Nucleus accumbens (tissue), 56 donors: Measurements from ENCODE around the gene VRK1.
A peak's percentile ranks its signal among the peaks of the same experiment; 100 is the strongest.

Experiments used
- DNase-seq, 56 donors: peaks; one replicate each; lab custom pipeline; 2025; lab: John Stamatoyannopoulos, UW

The VRK1 gene

DNA sequence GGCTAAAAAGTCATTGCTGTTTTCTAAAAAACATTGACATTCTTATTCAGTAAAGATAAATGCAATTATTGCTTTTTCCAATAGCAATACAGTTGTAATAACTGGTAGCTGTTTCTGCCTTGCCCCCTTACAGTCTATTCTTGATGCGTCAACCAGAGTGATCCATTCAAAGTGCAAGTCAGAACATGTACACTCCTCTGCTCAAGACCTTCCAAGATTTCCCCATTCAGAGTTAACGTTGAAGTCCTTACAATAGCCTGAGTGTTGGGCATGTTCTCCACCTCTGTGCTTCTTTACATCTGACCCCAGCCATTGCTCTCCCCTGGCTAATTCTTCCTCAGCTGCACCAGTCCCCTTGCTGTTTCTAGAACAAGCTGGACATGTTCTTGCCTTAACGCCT, 24.3 kb downstream of the VRK1 start:
- DNase-seq: no peak

DNA sequence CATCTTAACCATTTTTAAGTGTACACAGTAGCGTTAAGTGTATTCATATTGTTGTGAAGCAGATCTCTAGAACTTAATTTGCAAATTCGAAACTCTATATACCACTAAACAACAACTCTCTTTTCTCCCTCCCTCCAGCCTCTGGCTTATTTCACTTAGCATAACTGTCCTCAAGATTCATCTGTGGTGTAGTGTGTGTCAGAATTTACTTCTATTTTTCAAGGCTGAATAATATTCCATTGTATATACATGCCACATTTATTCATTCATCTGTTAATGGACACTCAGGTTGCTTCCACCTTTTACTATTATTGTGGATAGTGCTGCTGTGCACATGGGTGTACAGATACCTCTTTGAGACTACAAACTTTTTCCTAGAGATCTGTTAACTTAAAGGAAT, 26.5 kb downstream of the VRK1 start:
- no peak for DNase-seq

DNA sequence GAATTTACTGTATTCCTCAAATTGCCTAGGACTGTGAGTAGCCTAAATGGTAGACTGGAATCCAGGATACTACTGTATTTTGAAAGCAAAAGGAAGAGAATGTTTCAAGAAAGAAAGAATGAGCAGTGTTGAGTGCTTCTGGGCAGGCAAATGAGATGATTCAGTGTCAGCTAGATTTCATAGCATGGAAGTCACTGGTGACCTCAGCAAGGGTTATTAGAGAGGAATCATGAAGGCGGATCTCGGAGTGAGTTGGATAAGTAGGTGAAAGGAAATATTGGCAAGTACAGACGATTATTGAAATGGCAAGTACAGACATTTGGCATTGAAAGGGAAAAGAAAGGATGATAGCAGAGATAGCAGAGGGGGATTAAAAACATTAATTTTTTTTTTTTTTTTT, 27.1 kb downstream of the VRK1 start:
- no peak for DNase-seq

DNA sequence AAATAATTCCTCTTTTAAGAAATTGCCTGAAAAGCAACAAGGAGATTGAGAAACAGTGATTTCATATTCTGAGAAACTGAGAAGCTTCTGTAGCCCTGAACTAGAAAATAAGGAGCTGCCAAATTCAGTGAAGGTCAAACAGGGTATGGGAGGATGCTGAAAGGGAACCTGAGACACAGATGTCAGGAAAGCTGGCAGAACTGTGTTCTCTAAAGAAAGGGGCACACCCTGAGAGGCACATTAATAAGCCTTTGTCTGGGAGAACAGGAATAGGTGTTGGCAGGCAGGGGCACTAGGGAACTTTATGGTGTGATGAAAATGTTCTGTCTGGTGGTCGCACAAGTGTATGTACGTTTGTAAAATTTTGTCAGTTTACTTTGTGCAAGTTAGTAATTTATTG, 29.6 kb downstream of the VRK1 start:
- DNase-seq: no peak

DNA sequence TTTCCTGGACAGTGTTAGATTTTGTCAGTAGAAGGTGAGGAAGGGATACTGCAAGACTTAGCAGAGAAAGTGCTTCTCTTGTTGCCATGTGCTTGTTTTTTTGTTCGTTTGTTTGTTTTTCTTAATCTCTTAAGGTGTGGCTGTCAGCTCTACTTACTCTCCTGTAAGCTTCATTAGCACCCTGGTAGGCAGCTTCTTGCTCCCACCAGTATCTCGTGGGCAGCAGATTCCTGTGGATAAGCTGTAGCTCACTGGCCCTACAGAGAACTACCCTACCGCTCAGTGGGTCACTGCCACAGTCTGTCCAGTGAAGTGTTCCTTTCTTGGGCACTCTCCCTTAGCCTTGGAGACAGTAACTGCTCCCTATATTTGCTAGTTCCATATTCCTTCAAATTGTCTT, 30.1 kb downstream of the VRK1 start:
- no peak for DNase-seq

DNA sequence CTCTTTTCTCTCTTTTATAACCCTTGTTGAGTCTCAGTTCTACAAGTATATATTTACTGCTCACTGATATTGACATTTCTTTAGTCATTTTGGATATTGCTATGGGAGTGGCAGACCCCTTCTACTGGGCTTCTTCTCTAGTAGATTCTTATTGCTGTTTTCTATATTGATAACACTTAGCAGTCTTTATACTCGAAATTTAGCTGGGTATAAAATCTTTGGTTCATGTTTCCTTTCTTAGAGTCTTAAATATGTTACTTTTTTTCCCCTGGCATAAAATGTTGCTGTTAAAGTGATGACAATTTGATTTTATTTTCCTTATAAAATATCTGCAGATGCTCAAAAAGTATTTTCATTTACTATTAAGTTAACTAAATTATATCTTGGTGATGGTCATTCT, 32.6 kb downstream of the VRK1 start:
- no peak for DNase-seq

DNA sequence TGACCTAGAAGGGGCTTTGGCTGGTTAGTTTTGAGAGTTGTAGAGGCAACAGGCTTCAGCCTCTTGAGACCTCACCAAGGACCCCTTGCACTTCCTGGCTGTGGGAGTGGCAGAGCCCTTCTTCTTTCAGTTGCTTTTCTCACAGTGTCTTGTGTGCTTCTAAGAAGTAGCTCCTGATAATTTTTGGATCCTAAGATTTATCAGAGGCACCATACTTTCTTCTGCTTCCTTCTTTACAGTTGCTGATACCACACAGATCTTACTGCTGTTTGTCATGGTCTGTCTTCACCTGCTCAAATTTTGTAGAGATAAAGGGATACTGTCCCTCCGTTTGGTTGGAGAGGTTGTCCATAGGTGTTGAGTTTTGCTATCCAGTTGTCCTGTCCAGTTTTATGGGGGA, 33.8 kb downstream of the VRK1 start:
- DNase-seq: no peak

DNA sequence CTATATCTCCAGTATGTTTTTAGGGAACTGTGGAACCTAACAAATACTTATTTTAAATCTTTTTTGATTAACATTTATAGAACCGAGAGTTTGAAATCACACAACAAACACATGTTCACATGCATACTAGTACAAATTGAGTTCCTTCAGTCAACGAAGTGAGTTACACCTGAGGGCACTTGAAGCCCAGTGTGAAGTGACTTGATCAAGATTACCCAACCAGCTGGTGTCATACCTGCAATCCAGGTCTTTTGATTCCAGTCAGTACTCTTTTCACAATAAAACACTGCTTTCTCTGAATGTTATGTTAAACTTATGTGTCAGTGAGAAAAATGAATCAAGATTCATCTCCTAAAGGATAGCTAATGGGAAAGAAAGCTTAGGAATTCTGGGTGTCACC, 35.2 kb downstream of the VRK1 start:
- DNase-seq: no peak

DNA sequence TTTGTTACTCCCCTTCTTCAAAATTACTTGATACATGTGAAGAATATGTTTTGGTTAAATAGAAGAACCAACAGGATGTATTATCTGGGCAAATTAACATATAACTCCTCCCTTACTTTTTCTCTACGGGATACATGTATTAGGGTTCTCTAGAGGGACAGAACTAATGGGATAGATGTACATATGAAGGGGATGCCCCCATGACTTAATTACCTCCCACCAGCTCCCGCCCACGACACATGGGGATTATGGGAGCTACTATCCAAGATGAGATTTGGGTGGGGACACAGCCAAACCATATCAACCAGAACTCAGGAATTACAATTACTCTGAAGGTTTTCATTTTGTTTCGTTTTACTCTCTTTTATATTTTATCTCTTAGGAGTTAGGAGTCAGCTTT, 41.3 kb downstream of the VRK1 start:
- no peak for DNase-seq

DNA sequence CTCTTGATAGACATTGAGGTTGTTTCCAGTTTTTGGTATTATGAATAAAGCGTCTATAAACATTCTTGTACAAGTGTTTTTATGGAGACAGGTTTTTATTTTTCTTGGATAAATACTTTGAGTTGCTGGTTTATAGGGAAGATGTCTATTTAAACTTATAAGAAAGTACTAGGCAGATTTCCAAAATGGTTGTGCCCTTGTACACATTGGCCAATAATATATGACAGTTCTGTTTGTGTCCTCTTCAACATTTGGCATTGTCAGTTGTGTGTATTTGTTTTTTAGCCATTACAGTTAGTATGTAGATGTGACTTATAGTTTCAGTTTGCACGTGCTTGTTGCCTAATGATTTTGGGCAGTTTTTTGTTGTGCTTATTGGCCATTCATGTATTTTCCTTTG, 42.1 kb downstream of the VRK1 start:
- no peak for DNase-seq

DNA sequence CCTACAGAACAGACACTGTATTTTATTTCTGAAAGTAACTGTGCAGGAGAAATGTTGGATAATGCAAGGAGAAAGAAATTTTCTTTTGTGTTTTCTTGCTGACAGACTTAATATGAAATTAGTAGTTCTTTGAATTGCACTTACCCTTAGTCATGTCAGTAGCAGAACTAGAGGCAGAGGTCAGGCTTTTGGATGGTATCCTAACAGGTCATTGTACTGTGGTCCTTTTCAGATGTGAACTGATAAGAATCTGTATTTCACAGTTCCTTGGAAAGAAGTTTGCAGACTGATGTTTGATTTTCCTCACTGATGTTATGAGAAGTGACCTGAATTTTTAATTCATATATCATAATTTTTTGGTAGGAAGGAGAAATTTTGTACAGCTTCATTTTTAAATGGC, 46.0 kb downstream of the VRK1 start:
- no peak for DNase-seq

DNA sequence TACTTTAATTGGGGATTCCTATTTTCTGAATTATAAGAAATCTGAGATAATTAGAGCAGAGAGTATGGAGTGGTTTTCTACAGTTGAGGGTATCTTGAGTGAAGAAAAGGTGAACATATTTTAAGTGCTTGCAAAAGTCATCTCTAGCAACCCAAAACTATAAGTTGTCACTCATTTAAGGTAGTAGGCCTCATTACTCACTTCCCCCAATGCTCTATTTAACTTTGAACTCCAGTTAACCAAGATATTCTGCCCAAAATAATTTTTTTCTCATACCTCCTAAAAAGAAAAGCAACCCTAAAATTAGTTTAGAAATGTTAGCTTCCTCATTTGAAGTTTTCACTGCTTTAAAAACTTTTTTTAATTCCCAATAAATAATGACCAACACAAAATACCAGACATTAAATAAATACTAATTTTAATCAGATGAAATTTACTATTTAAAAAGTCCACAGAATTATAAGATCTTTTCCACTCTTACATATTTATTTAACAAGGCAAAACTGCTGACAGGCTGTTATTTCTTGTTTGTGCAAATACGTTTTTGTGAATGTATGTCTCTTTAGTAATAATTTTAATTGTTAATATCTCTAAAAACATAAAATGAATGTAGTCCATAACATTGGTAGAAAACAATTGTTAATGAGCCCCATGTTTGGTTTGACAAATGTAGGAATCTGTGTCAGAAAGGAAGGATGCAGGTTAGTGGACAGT, 47.8 kb downstream of the VRK1 start:
- DNase-seq: no peak

DNA sequence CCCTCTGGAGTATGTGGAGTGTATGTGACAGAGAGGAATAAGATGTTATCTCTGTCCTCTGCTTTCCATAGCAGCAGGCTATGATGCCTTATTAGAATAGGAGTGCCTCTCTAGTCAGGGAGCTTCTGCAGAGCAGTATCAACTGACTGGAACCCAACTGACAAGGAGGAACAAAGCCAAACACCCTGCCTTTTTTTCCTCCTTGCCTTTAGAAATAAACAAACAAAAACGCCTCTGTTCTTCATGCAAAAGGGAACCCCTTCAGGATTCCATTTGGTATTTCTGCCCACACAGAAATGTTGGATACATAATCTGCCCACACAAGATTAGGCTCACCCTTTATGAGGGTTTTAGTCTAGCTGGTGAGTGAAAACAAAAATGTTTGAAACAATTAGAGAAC, 50.3 kb downstream of the VRK1 start:
- no peak for DNase-seq

DNA sequence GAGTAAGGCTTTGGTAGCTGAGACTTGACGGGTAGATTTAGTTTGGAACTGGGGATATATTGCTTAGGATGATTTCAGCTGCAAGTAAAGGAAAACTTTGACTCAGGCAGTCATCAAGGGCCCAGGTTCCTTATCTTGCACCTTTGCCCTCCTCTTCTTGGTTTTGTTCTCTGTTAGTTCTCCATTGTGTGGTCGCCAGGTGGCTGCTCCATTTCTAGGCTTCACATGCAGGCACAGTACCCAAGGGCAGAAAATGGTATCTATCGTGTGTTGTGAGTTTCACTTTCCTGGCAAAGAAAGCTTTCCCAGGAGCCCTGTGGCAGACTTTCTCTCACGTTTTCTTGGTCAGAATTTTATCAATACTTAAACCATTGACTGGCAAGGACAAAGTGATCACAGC, 50.8 kb downstream of the VRK1 start:
- DNase-seq: no peak

DNA sequence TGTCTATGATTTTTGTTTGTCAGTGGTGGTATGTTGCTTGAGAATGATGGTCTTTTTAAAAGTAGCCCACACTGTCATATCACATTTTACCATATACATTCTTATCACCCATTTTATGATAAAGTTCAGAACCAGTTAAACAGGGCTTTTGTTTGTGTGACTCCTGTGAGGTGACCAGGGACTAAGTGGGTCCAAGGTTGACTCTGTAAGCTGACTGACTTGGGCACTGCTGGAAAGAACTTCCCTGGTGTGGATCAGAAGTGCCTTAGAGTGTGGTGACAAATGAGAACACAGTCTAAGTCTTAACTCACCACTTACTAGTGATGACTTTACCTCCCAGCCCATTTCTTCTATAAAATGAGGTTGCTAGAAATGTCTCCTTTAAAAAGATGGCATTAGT, 52.6 kb downstream of the VRK1 start:
- DNase-seq: no peak

DNA sequence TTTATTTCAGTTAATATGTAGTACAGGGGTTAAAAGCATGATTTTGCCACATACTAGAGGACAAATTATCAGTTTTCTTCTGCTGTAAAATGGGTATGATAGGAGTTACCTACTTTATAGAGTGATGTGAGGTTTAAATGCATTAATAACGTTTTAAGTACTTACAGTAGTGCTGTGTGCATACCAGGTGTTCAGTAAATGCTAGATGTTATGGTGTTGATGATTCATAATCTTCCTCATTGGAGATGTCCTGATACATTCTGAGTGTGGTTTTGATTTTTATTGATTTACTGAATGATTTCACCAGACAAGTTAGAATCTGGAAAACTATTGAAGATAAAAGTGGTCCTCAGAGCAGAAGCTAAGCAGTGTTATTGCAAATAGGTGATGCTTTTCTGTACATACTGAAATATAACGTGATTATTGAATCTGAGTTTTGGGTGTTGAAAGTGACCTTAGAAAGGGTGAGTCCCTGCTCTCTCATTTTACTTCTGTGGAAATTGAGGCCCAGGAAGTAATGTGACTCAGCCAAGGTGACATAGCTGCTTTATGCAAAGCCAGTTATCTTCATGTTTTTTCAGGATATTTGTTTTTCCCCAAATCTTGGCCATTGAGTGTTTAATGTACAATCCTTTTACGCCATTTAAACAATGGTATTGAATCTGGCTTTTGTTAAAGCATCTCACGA, 54.7 kb downstream of the VRK1 start:
- no peak for DNase-seq

DNA sequence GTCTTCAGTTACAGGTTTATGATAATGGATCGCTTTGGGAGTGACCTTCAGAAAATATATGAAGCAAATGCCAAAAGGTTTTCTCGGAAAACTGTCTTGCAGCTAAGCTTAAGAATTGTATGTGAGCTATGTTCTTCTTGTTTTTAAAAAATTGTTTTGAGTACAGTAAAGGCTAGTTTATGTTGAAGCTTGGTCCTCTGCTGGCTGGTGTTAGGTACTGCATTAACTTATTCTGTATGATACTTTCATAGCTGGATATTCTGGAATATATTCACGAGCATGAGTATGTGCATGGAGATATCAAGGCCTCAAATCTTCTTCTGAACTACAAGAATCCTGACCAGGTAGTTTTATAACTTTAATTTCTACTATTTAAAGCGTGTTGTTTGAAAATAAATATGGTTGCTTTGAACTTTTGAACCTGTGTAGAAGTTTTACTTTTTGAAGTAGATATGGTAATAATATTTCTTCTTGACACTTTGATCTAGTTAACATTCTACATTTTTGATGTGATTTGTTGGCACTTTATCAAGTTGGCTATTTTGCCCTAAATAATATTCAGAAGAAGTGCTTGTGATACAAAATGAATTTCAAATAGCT, 55.7 kb downstream of the VRK1 start:
- peak in 2 of 56 donors; percentile 2 for DNase-seq

DNA sequence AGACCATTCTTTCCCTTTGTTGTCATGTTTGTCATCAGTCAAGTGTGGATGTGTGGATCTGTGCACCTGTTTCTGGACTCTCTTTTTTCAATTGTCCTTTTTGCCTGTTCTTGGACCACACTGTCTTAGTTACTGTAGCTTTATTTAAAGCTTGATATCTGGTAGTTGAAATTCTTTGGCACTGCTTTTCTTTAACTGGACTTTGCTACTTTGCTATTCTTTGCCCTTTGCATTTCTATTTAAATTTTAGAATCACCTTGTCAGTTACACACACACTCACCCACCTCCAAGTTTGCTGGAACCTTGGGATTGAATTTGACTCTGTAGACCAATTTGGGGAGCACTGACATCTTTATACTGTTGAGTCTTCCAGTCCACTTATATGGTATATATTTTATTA, 61.5 kb downstream of the VRK1 start:
- DNase-seq: no peak

DNA sequence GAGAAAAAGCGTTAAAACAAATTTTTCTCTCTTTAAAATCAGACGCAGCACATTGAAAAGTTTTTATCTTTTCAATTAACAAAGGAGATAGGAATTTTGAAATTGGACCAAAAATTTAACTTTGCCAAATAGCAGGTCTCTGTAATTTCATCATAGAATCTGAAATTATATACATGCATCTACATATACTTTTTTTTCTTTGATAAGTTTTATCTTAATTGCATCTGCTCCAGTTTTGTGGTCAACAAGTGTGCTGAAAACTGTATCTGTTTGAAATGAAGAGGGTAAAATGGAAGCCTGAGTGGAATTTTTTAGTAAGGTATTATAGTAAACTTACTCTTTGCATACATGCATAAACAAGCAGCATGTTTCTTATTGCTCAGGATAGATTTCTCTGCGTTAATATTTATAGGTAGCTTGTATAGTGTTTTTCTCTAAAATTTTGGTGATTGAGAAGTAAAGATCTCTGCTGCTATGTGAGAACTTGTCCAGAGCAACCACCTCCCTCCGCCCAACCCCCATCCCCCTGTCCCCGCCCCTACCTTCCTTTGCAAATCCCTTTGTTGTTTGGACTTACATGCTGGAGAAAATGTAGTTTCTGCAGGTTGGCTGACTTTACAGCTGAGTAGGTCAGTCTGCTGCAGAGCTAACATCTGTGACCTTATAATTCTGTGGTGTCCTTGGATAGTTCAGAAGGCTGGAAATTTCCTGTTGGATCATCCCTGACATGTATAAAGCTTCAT, 64.6 kb downstream of the VRK1 start:
- DNase-seq: no peak

DNA sequence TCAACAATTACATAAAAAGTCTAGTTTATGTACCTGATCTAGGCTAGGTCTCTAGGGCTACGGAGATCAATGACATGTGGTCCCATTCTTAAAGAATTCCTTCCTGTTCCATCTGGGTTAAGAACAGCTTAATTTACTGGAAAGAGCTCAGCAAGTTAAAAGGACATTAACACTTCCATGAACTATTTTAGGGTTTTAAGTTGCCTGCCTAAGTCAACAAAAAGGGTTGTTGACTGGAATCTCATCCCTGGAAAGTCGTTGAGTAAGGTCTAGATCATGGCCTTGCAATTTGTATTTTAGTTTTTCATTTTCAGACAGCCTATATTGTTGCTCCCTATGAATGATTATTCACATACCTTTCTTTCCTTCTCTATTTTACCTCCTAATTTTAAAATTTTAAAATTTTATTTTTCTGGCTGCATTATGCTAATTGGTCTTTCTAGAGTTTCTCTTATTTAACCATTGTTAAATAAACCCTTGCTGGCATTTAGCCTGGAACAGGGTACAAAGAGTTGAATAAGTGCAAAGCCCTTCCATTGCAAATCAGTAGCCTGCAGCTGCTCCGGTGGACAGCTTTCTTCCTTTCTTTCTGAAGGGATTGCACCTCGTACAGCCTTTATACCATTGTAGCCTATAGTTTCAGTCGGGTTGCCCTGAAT, 66.3 kb downstream of the VRK1 start:
- DNase-seq: peak in 1 of 56 donors; percentile 2

DNA sequence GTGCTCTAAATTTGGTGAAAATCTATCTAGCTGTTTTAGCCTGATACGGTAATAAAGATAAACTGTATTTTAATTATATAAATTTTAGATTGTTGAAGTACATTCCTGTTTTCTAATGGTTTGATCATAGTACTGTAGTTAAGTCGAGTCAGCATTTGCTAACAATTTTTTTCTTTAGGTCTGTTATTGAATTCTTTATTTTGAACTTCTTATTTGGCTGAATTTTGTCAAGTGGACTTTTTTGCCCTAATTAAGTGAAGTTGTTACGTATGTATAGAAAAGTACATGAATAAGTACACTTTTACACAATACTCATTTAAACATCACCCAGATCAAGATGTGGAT, 66.8 kb downstream of the VRK1 start:
- no peak for DNase-seq
